HG02763 (cell line): ENCODE measurements around the gene SERPINA5.
"Not testable (repeated sequence)": the region's sequence is repeated elsewhere in the genome, so short reads cannot be mapped to it uniquely, and the experiment has no call there.

Experiments
- ATAC-seq: cut with Tn5 transposase; IDR thresholded peaks from one replicate; pipeline ENCODE4 v1.9.1; 2021; ENCODE audit warnings: mild to moderate bottlenecking, moderate library complexity; ENCODE audit not compliant: unreplicated experiment

SERPINA5 gene

DNA sequence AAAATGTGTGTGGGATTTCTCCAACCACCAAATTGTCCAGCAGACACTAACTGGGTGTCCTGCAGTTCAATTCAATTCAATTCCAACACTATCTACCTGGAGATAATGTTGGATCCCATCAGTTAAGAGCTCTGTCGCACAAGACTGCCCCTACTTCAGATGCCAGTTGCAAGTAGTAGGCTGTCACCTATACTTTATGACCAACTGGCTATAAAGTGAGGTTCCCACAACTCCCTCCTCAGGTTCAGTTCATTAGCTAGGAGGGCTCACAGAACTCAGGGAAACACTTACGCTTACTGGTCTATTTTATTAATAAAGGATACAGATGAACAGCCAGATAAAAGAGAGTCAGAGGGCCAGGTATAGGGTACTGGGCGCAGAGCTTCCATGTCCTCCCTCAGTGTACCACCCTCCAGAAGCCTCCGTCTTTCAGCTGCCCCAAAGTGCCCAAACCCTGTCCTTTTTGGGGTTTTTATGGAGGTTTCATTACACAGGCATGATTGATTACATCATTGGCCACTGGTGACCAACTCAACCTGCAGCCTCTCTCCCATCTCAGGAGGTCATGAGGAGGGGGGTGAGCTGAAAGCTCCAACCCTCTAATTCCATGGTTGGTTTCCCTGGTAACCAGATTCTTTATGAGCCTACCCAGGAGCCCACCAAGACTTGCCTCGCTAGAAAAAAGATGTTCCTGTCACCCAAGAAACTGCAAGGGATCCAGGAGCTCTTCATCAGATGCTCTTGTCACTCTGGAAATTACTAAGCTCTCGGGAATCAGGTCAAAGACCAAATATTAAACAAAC, 7.5 kb upstream of the SERPINA5 start:
- ATAC-seq: no peak

DNA sequence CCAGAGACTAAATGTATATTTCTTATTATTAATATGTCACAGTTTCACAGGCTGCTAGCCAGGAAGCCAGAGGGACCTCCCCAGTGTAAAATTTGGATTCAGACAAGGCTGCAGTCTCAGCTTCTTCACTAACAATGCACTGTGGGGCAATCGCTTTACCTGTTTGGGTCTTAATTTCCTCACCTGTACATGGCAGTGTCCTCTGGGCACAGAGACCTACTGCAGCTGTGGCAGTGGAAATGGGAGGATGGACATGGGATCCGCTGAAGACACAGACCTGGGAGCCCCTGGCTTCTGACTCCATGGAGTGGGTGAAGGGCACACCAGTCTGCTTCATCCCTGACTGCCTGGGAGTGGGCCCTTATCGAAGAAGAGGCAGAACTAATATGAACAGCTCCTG, 6.9 kb upstream of the SERPINA5 start:
- no peak for ATAC-seq

DNA sequence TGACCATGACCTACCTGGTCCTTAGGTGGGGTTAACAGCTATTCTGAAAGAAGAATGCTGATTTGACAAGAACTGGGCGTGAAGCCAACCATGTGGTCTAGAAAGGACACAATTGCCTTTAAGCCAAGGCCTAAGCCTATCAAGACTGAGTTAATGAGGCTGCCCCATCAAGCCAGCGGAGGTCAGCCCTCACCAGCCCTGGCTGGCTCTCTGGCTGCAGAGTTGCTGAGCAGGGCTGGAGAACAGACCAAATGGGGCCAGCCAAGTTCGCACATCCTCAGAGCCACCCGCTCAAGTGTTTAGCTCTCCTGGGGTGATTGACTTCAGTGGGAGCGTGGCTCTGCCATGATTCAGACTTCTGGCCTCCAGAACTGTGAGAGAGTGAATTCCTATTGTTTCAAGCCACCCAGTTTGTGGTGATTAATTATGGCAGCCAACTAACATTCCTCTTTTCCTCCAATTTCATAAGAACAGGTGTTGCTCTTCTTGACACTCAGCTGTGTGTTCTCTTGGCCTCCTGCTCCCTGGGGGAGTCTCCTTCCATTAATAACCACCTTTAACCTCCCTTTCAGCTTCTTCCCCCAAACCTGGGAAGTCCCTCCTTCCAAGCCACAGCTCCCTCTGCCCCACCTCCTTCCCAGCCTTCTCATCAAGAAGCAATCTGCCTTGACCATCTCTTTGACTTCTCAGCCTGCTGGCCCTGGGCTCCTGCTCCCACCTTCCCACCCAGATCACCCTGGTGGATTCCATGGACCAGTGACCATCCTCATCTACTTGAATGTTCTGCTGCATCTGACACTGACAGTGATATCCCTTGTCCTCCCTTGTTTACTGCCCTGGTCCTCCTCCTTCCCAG, 5.3 kb upstream of the SERPINA5 start:
- no peak for ATAC-seq

DNA sequence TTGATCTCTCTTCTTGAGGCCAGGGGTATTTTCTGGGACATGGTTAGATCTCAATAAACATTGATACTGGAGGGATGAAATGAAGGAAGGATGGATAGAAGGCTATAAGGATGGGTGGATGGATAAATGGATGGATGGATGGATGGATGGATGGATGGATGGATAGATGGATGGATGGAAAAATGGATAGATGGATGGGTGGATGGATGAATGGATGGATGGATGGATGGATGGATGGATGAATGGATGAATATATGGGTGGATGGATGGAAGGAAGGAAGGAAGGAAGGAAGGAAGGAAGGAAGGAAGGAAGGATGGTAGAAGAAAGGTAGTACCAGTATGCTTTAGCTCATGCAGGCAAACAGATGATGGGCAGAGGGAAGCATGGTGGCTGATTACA, 3.8 kb upstream of the SERPINA5 start:
- ATAC-seq: not testable (repeated sequence)

DNA sequence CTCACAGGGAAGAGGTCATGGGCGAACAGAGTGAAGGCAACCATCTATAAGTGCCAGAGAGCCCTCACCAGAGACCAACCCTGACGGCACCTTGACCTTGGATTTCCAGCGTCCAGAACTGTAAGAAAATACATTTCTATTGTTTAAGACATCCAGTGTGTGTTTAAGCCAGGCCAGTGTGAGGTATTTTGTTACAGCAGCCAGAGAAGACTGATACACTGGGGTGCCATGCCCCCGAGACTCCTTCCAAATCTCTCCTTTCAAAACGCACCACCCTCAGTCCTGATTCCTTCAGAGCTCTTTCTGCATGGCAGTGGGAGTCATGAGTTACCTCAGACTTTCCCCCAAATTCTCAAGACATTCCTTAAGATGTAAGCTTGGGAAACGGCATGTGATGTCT, 2.5 kb upstream of the SERPINA5 start:
- no peak for ATAC-seq

DNA sequence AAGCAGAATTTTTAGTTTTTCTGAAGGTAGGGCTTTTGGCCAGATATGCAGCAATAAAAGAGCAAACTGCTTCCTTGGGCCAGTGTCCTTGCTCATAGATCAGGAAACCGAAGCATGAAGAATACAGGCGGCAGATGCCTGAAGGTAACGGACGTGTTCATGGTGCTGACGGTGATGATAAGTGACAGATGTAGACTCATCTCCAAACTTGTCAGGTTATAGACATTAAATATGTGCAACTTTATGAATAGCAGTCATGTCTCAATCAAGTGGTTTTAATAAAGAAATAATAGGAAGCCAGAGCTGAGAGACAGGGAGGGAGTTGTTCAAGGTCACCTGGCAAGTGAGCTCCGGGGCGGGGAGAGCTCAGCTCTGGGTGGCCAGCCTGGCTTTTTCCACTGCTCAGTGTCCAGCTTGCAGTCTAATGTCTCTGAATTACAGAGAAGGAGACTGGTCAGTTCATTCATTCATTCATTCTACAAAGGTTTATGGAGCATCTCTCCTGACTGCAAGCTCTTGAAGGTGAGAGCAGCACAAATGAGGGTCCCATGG, 1.0 kb downstream of the SERPINA5 start:
- ATAC-seq: no peak

DNA sequence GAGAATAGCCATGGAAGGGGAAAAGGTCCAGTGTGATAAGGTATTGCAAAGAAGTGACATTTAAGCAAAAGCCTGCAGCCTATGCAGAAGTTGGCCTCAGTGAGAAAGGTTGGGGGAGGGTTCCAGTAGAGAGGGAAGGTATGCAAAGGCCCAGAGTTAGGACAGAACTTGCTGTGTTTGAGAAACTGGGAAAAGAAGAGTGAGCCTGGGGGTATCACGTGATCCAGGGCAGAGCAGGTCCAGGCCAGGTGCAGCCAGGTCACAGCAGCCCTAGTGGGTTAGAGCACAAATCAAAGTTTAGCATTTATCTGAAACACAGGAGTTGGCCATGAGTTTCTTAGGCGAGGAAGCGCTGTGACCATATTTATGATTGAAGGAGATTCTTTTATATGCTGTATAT, 1.6 kb downstream of the SERPINA5 start:
- no peak for ATAC-seq

DNA sequence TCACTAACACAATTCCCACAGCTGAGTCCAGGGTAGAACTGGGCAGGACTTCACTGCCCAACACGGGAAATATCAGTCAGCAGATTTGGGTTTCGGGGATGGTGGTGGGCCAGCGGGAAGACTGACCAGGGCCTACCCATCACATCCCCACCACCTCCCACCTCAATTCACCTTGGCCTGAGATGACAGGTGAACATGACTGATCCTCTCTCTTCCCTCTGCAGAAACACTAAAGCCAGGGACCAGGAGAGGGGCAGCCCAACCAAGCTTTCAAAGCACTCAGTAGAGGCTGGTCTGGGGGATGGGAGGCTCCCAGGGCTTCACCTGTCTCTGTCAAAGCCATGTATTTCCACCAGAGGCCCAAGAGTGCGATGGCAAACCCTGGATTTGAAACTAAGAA, 2.3 kb downstream of the SERPINA5 start:
- no peak for ATAC-seq

DNA sequence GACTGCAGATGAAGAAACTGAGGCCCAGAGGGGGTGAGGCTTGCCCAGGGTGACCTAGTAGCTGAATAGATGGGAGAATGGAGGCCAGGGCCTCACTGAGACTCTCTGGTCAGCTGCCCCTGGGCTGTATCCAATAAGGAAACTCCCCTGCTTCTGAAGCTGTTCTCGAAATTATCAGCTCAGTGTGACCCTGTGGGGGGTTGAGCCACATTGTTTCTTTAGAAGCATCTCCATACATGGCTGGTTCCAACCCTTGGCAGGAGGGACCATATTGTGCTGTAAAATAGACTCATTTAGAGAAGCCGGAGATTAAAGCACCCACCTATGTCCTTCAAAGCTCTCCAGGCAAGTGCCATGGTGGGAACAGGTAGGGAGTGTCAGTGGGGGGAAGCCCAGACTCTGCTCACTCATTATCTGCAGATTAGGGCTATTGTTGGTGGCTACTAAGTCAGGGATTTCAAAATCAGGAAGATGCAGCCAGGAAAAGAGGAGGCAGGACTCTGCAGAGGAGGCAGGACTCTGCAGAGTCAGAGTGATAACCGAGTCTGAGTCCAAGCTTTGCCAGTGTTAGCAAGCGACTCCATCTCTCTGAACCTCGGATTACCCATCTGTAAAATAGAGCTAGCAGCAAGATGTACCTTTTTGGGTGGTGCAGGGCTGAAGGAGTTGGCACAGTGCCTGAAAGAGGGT, 3.5 kb downstream of the SERPINA5 start:
- no peak for ATAC-seq

DNA sequence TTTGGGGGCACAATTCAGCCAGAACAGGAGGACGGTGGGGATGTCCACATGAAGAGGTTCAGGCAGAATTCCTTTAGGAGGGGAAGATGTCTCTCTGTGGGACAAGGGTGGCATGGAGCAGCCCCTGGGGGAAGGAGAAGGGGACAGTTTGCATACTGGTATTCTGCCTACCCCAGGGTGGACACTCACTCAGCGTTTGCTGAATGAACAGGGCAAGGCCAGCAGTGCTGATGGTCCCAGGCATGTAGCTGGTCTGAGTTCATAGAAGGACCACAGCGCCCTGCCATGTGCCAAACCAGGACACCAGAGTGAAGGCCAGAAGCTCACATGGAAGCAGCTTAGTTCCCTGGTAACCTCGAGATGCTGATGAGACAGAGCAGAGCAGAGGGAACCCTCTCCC, 5.4 kb downstream of the SERPINA5 start:
- no peak for ATAC-seq

DNA sequence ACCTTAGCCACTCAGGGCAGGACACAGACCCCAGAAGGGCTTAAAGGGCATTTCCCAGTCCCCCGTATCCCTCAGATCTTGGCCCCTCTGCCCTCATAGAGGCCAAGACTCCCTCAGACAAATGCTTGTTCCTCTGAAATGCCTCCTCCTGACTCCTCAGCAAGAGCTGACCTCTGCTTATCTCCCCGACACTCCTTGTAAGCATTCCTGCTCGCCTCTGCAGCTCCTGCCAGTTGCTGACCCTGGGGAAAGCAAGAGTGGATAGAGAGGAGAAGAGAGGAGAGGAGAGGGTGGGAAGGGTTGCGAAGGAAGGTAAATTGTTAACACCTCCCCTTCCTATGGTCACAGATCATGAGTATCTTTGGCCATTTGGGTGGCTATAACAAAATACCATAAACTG, 7.1 kb downstream of the SERPINA5 start:
- ATAC-seq: no peak

DNA sequence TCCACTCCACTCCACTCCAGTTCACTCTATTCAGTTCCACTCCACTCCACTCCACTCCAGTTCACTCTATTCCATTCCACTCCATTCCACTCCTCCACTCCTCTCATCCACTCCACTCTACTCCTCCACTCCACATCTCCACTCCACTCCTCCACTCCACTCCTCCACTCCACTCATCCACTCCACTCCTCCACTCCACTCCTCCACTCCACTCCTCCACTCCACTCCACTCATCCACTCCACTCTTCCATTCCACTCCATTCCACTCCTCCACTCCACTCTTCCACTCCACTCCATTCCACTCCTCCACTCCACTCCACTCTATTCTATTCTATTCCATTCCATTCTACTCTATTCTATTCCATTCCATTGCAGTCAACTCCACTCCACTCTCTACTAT, 9.8 kb downstream of the SERPINA5 start:
- ATAC-seq: no peak

DNA sequence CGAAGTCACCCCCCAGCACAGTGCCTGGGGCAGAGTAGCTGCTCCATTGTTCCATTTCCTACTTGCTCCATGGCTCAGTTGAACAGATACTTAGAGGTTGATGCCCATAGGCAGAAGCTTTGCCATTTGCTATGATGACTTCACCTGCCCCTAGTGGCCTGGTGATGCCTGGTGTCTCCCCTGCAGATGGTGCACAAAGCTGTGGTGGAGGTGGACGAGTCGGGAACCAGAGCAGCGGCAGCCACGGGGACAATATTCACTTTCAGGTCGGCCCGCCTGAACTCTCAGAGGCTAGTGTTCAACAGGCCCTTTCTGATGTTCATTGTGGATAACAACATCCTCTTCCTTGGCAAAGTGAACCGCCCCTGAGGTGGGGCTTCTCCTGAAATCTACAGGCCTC, 10.6 kb downstream of the SERPINA5 start:
- no peak for ATAC-seq

DNA sequence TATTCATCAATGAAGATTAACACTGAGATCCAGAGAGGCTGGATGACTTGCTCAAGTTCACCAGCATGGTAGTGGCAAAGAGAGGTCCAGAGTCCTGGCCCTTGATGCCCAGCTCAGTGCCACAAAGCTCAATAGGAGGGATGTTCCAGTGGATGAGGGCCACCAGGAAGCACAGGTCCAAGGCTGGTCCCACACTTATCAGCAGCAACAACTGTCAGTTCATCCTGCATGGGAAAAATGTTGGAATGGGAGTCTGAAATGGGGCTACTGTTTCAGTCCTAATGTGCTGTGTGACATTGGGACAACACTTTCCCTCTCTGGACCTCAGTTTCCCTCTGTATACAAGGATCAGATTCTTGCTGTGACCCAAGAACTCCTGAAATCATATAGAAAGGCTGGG, 11.2 kb downstream of the SERPINA5 start:
- ATAC-seq: no peak

DNA sequence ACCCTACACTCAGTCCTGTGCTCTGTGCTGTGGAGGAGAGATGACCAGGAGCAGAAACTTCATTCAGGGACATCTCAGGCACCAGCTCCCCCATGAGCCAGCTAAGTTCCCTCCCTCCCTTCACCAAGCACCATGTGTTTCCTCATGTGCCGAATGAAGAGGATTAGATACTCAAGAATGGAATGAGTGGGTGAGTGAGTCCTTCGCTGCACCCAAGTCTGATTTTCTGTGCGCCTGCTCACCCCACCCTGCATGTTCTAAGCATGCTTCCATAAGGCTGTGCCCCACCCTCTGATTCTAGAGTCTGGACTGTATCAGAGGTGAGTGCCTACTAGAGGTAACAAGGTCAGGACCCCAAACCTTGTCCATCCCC, 12.1 kb downstream of the SERPINA5 start:
- no peak for ATAC-seq

DNA sequence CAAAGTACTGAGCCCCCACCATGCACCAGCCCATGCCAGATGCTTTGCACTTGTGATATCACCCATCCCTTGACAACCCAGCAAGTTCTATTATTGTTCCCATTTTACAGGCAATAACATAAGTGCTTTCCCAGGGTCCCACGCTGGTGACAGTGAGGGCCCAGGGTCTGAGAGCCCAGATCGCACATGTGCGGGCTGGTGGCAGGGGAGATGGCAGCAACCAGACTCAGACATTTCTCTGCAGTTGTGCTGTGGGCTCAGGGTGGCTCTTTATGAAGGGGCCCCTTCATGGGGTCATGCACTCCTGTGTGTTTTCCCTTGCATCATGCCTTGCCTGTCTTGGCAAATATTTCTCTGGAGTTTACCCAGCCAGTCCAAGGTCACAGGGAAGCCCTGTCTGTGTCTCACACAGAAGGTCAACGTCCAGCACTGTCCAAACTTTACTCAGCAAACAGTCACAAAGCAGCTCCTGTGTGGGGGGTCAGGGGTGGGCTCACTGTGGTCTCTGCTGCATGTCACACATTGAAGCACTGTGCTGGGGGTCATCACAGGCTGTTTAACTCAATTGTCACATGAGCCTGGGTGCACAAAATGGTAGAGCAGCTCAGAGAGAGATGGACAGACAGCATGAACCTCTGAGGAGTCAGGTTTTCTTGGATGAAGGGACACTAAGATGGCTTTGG, 12.7 kb downstream of the SERPINA5 start:
- no peak for ATAC-seq

DNA sequence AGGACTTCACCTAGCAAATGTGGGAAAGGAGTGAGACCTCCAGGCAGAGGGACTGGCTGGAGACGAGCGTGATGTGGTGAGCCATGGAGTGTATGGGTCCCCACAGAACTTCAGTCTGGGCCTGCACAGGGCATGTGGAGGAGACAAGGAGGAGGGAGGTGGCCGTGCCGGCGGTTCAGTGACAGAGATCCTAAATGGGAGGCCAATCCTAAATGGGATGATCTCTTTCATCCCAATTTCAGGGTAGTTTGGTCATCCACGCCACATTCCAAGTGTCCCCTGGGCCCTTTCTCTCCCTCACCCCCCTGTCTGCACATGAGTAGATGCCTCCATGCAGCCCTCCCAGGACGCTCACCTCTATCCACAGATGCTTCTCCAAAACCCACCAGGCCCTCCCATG, 13.2 kb downstream of the SERPINA5 start:
- no peak for ATAC-seq

DNA sequence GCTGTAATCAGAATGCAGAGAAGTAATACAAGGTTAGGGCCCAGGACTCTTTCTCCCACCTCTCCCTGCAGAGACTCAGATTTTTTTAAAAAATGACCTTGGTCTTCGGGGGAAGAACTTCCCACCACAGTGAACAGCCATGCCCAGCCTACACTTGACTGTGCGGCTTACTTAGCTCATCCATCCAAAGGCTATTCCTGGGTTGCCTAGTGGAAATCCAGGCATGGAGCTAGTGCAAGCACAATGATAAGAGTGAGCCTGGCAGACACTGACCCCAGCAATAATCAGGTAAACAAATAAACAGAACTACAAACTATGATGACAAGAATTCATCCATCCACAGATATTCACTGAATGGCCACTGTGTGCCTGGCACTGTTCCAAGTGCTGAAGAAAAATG, 14.7 kb downstream of the SERPINA5 start:
- ATAC-seq: no peak

DNA sequence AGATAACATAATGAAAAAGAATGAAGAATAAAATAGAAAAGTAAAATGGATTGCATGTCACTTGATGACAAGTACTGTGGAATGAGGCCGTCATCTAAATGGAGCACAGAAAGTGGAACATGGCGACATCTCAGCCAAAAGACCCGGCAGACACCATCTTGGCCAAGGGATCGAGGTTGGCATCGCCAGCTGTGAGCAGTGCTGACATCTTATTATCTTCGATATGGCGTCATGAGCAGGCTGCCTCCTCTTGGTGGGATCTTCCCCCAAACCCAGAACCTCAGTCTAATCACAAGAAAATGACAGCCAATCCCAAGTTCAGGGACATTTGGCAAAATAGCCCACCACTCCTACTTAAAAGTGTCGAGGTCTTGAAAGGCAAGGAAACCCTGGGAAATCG, 15.1 kb downstream of the SERPINA5 start:
- ATAC-seq: no peak

DNA sequence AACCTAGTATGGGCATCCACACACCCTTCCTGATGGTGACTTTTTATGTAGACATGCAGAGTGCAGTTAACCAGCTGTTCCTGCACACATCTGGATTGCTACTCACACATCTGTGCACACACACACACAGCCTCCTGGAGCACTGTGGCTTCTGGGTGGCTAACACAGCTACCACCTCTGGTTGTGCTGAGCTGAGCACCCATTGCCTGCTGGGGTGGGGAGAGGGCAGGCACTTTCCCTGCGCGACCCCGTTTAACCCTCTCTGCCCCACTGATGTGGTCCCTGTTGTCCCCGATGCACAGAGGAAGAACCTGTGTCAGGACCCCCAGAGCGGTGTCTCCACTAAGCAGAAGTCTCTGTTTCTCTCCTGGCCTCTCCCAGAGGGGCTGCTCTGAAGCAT, 16.6 kb downstream of the SERPINA5 start:
- ATAC-seq: no peak

DNA sequence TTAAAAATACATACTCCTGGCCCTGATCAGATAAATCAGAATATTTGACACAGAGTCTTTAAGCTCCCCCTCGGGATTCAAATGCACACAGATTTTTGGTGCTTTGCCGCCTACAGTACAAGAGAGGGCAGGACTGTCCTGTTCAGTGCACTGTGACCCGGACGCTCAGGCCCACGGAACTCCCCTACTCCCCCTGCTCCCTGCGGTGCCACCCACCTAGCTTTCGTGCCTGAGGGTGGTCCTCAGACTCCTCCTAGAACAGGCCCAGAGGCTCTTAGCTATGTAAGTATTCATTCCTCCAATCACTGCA, 17.2 kb downstream of the SERPINA5 start:
- ATAC-seq: no peak
